ENCODE data around the gene NCAN. TPM values are rescaled to one million over a fixed set of nuclear protein-coding genes. Genes with fewer than 3 reads are reported as not detected.
A peak's percentile ranks its signal among the peaks of the same experiment; 100 is the strongest.

Gene NCAN
- total and polyA plus RNA-seq, 2 of the 13 experiments (the other 11 are each of a cell fraction or from before 2014, with no cell fraction given), result not detected

- 0 out of 2 replicates have a peak, but pooled peaks have one; percentile 31 for TF ChIP-seq SALL2 (CRISPR knock-in tag; IDR thresholded peaks at IDR 0.05)
- peak; percentile 56; the same call in 1 of the 2 replicates for TF ChIP-seq ZNF709 (CRISPR knock-in tag; IDR thresholded peaks at IDR 0.05)
- TF ChIP-seq TBX2 (CRISPR knock-in tag; IDR thresholded peaks at IDR 0.05; ENCODE audit: borderline replicate concordance), result peak; percentile 65; the same call in 1 of the 2 replicates
- TF ChIP-seq, protein P1, sequence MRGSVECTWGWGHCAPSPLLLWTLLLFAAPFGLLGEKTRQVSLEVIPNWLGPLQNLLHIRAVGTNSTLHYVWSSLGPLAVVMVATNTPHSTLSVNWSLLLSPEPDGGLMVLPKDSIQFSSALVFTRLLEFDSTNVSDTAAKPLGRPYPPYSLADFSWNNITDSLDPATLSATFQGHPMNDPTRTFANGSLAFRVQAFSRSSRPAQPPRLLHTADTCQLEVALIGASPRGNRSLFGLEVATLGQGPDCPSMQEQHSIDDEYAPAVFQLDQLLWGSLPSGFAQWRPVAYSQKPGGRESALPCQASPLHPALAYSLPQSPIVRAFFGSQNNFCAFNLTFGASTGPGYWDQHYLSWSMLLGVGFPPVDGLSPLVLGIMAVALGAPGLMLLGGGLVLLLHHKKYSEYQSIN (CRISPR knock-in tag; IDR thresholded peaks at IDR 0.05; ENCODE audit: borderline replicate concordance), result no peak
- TF ChIP-seq ZNF274 (CRISPR knock-in tag; IDR thresholded peaks at IDR 0.05), result peak; percentile 80
- no peak for TF ChIP-seq ONECUT2 (CRISPR knock-in tag; IDR thresholded peaks at IDR 0.05)
- TF ChIP-seq MTF2 (CRISPR knock-in tag; IDR thresholded peaks at IDR 0.05; ENCODE audit: borderline replicate concordance), result no peak
- no peak for TF ChIP-seq CREB1 (IDR thresholded peaks at IDR 0.05)
- TF ChIP-seq CREB1 (CRISPR knock-in tag; IDR thresholded peaks at IDR 0.05), result peak; percentile 47; the same call in 1 of the 2 replicates
- TF ChIP-seq, protein P2, sequence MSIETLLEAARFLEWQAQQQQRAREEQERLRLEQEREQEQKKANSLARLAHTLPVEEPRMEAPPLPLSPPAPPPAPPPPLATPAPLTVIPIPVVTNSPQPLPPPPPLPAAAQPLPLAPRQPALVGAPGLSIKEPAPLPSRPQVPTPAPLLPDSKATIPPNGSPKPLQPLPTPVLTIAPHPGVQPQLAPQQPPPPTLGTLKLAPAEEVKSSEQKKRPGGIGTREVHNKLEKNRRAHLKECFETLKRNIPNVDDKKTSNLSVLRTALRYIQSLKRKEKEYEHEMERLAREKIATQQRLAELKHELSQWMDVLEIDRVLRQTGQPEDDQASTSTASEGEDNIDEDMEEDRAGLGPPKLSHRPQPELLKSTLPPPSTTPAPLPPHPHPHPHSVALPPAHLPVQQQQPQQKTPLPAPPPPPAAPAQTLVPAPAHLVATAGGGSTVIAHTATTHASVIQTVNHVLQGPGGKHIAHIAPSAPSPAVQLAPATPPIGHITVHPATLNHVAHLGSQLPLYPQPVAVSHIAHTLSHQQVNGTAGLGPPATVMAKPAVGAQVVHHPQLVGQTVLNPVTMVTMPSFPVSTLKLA (IDR thresholded peaks at IDR 0.05), result no peak
- 0 out of 2 replicates have a peak, but pooled peaks have one; percentile 47 for TF ChIP-seq ZNF136 (CRISPR knock-in tag; IDR thresholded peaks at IDR 0.05; ENCODE audit: low read depth)
- TF ChIP-seq ZFP37 (CRISPR knock-in tag; IDR thresholded peaks at IDR 0.05; ENCODE audit: borderline replicate concordance), result no peak
- TF ChIP-seq ZNF562 (CRISPR knock-in tag; IDR thresholded peaks at IDR 0.05; ENCODE audit: borderline replicate concordance), result no peak
- no peak for TF ChIP-seq NFATC3 (CRISPR knock-in tag; IDR thresholded peaks at IDR 0.05)
- peak; percentile 81; the same call in 1 of the 2 replicates for TF ChIP-seq ZNF124 (CRISPR knock-in tag; IDR thresholded peaks at IDR 0.05)
- 0 out of 2 replicates have a peak, but pooled peaks have one; percentile 3 for TF ChIP-seq NCOA1 (CRISPR knock-in tag; IDR thresholded peaks at IDR 0.05)
- TF ChIP-seq, protein P3, sequence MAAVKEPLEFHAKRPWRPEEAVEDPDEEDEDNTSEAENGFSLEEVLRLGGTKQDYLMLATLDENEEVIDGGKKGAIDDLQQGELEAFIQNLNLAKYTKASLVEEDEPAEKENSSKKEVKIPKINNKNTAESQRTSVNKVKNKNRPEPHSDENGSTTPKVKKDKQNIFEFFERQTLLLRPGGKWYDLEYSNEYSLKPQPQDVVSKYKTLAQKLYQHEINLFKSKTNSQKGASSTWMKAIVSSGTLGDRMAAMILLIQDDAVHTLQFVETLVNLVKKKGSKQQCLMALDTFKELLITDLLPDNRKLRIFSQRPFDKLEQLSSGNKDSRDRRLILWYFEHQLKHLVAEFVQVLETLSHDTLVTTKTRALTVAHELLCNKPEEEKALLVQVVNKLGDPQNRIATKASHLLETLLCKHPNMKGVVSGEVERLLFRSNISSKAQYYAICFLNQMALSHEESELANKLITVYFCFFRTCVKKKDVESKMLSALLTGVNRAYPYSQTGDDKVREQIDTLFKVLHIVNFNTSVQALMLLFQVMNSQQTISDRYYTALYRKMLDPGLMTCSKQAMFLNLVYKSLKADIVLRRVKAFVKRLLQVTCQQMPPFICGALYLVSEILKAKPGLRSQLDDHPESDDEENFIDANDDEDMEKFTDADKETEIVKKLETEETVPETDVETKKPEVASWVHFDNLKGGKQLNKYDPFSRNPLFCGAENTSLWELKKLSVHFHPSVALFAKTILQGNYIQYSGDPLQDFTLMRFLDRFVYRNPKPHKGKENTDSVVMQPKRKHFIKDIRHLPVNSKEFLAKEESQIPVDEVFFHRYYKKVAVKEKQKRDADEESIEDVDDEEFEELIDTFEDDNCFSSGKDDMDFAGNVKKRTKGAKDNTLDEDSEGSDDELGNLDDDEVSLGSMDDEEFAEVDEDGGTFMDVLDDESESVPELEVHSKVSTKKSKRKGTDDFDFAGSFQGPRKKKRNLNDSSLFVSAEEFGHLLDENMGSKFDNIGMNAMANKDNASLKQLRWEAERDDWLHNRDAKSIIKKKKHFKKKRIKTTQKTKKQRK (IDR thresholded peaks at IDR 0.05; ENCODE audit: low read length), result no peak
- TF ChIP-seq REPIN1 (CRISPR knock-in tag; IDR thresholded peaks at IDR 0.05; ENCODE audit: borderline replicate concordance, low read depth), result peak; percentile 76; the same call in 1 of the 2 replicates
- TF ChIP-seq NFE2L2 (IDR thresholded peaks at IDR 0.05; ENCODE audit: low read length), result no peak
- TF ChIP-seq ZNF83 (CRISPR knock-in tag; IDR thresholded peaks at IDR 0.05; ENCODE audit: borderline replicate concordance), result no peak
- peak; percentile 46; the same call in 1 of the 2 replicates for TF ChIP-seq HNRNPL (IDR thresholded peaks at IDR 0.05; ENCODE audit: low read depth, low read length)
- no peak for TF ChIP-seq BRCA1 (CRISPR knock-in tag; IDR thresholded peaks at IDR 0.05)
- TF ChIP-seq, protein P4, sequence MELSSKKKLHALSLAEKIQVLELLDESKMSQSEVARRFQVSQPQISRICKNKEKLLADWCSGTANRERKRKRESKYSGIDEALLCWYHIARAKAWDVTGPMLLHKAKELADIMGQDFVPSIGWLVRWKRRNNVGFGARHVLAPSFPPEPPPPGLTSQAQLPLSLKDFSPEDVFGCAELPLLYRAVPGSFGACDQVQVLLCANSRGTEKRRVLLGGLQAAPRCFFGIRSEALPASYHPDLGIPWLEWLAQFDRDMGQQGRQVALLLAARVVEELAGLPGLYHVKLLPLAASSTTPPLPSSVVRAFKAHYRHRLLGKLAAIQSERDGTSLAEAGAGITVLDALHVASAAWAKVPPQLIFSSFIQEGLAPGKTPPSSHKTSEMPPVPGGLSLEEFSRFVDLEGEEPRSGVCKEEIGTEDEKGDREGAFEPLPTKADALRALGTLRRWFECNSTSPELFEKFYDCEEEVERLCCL (CRISPR knock-in tag; IDR thresholded peaks at IDR 0.05; ENCODE audit: borderline replicate concordance), result no peak
These were observed 19.5 kb upstream of the NCAN start, which contains the start of the genes BORCS8 and RFXANK (continued) for GRCh38 chr19:19192078-19192882.

All from HepG2 (cell line).